K562 (cell line): Measurements from ENCODE around the gene MALSU1. TPM values are rescaled to one million over a fixed set of nuclear protein-coding genes. Genes with fewer than 3 reads are reported as not detected.
A peak's percentile ranks its signal among the peaks of the same experiment; 100 is the strongest.

ENCODE experiments used
- CCNT2 ChIP-seq: IDR thresholded peaks from 2 replicates; pipeline ENCODE4 v1.6.1; 2011; ENCODE audit warnings: borderline replicate concordance, low read depth, mild to moderate bottlenecking, moderate library complexity, mixed read lengths, low read length; ENCODE audit not compliant: insufficient read length; ENCODE audit errors: extremely low read depth
- CREB1 ChIP-seq, 2 experiments: sonication (generic) in 1 of 2; formaldehyde crosslinking in 1 of 2; IDR thresholded peaks; 2 replicates each; pipeline versions ENCODE4 v1.6.1 to v1.8.0; 2012 to 2022; ENCODE audit warnings: inconsistent platforms in 1 of 2, mild to moderate bottlenecking in 1 of 2, missing genetic modification reagents in 1 of 2, moderate library complexity in 1 of 2
- EWSR1 ChIP-seq: fragments of 450-650 bp; IDR thresholded peaks from 2 replicates; pipeline ENCODE4 v1.6.1; 2018; ENCODE audit warnings: borderline replicate concordance, mild to moderate bottlenecking, low read depth, moderate library complexity; ENCODE audit not compliant: partially characterized antibody
- EZH2 ChIP-seq: IDR thresholded peaks from 2 replicates; pipeline ENCODE4 v1.6.1; 2012; ENCODE audit warnings: low read depth, mild to moderate bottlenecking, inconsistent platforms, low read length, borderline replicate concordance
- FOXJ2 ChIP-seq: fragments of 200-800 bp; sonication (Bioruptor generic); IDR thresholded peaks from 2 replicates; pipeline ENCODE4 v1.6.1; 2016; ENCODE audit warnings: missing genetic modification characterization, missing compliant biosample characterization
- KLF1 ChIP-seq: fragments of 450-650 bp; IDR thresholded peaks from 2 replicates; pipeline ENCODE4 v1.6.1; 2016; ENCODE audit warnings: missing genetic modification characterization, missing compliant biosample characterization
- PRPF4 ChIP-seq: fragments of 200-400 bp; formaldehyde crosslinking; IDR thresholded peaks from one replicate; pipeline ENCODE4 v1.6.1; 2017; ENCODE audit warnings: low read length, low read depth, mild to moderate bottlenecking; ENCODE audit not compliant: insufficient read depth, poor library complexity, severe bottlenecking
- PURB ChIP-seq: sonication (generic); formaldehyde crosslinking; IDR thresholded peaks from 2 replicates; pipeline ENCODE4 v1.9.0; 2021; ENCODE audit warnings: low read depth, mild to moderate bottlenecking, missing genetic modification reagents
- THAP7 ChIP-seq: fragments of 250-450 bp; sonication (Bioruptor Pico); IDR thresholded peaks from 2 replicates; pipeline ENCODE4 v1.5.0; 2021
- YY1 ChIP-seq, 3 experiments: IDR thresholded peaks; 2 replicates each; pipeline ENCODE4 v1.6.1; 2011; ENCODE audit warnings: low read length in 2 of 3, mild to moderate bottlenecking in 2 of 3, moderate library complexity in 2 of 3, borderline replicate concordance in 1 of 3, control low read depth in 1 of 3, low read depth in 1 of 3; ENCODE audit not compliant: insufficient read depth in 3 of 3, insufficient replicate concordance in 2 of 3, control insufficient read depth in 1 of 3, insufficient read length in 1 of 3; ENCODE audit errors: extremely low read depth in 1 of 3
- ZNF780A ChIP-seq: fragments of 250-450 bp; sonication (Bioruptor Pico); IDR thresholded peaks from 2 replicates; pipeline ENCODE4 v1.5.0; 2021; ENCODE audit warnings: mild to moderate bottlenecking
- polyA plus RNA-seq, 8 experiments: library from polyadenylated mRNA; depleted of rRNA in 4 of 8; stranded (reverse) in 5 of 8; unstranded in 3 of 8; fragments of >200 nt; fragmentation: Nextera tagmentation in 2 of 8; fragmentation: Illumina TruSeq in 1 of 8; extraction: Ambion mirVana in 2 of 8; extraction: Trizol in 1 of 8; gene quantifications; 2 replicates each; pipeline versions ENCODE4 v1.2.1 to v1.2.3, GENCODE V29; 2011 to 2014; ENCODE audit warnings: inconsistent platforms in 1 of 8, missing spikeins in 1 of 8
- total RNA-seq, 7 experiments: library from RNA; depleted of rRNA in 6 of 7; stranded (reverse); fragments of >200 nt in 6 of 7; fragmentation: Illumina TruSeq in 2 of 7; extraction: Trizol in 2 of 7; gene quantifications; 2 replicates each; pipeline versions ENCODE4 v1.2.1 to v1.2.3, GENCODE V29; 2011 to 2021; ENCODE audit warnings: low replicate concordance in 1 of 7
- TF ChIP-seq, protein P1 (sequence below): fragments of 450-650 bp; IDR thresholded peaks from 2 replicates; pipeline ENCODE4 v1.6.1; 2018; ENCODE audit warnings: mild to moderate bottlenecking, low read depth; ENCODE audit not compliant: partially characterized antibody
- TF ChIP-seq, protein P2 (sequence below): fragments of 450-650 bp; IDR thresholded peaks from 2 replicates; pipeline ENCODE4 v1.7.0; 2016; ENCODE audit warnings: borderline replicate concordance
- TF ChIP-seq, protein P3 (sequence below): sonication (generic); formaldehyde crosslinking; IDR thresholded peaks from 2 replicates; pipeline ENCODE4 v1.8.0; 2023; ENCODE audit warnings: missing genetic modification reagents, mild to moderate bottlenecking, borderline replicate concordance

Gene MALSU1
- total and polyA plus RNA-seq, 9 of the 15 experiments (the other 6 are each of a cell fraction or from before 2014, with no cell fraction given), result 12.3 to 308 (median 81.2) TPM

DNA sequence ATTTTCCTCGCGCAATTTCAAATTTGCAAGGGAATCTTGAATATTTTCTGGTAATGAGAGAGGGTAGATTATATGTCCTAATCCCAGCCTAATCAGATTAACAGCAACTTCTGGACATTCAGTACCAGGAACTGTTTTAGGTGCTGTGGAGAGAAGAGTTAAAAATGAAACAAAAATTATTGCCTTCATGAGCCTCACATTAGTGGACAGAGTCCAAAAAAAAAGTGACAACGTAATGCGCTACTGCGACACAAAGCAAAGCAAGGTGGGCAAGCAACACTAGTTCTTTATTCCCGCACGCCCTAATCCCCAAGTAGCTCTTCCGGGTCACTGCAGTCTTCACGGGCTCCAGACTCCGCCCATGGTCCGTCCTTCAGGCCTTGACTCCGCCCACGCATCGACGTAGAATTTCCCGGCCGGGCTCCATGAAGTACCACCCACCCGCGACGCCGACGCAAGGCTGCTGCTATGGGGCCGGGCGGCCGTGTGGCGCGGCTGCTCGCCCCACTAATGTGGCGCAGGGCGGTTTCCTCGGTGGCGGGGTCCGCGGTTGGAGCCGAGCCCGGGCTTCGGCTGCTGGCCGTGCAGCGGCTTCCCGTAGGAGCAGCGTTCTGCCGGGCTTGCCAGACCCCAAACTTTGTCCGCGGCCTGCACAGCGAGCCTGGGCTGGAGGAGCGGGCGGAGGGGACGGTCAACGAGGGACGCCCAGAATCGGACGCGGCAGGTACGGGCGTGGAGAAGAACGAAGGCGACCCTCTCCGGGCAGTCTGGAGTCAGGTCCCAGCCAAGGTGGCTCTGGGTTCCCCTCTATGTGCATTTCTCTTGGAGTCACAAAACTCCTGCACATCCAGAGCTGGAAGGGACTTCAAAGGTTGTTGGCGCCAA is at the start of gene MALSU1 (continued):
- TF ChIP-seq YY1 (IDR thresholded peaks at IDR 0.05; ENCODE audit: borderline replicate concordance in 1 of 3, control insufficient read depth in 1 of 3, extremely low read depth in 1 of 3, insufficient read depth in 3 of 3, insufficient read length in 1 of 3, insufficient replicate concordance in 2 of 3, low read depth in 1 of 3, low read length in 2 of 3) (peak in 2 of 3 experiments; percentile 83 to 85), KLF1 (tag) (0 out of 2 replicates have a peak, but pooled peaks have one; percentile 31), EZH2 (no peak), CCNT2 (peak; percentile 82), PURB (CRISPR knock-in tag) (no peak), PRPF4 (no peak), ZNF780A (CRISPR knock-in tag) (0 out of 2 replicates have a peak, but pooled peaks have one; percentile 37), THAP7 (no peak; the same call in 1 of the 2 replicates), CREB1 (IDR thresholded peaks at IDR 0.05) (peak; percentile 95), CREB1 (CRISPR knock-in tag; IDR thresholded peaks at IDR 0.05) (peak; percentile 93), FOXJ2 (tag) (peak; percentile 8; the same call in 1 of the 2 replicates), EWSR1 (no peak)
- TF ChIP-seq, protein P1, sequence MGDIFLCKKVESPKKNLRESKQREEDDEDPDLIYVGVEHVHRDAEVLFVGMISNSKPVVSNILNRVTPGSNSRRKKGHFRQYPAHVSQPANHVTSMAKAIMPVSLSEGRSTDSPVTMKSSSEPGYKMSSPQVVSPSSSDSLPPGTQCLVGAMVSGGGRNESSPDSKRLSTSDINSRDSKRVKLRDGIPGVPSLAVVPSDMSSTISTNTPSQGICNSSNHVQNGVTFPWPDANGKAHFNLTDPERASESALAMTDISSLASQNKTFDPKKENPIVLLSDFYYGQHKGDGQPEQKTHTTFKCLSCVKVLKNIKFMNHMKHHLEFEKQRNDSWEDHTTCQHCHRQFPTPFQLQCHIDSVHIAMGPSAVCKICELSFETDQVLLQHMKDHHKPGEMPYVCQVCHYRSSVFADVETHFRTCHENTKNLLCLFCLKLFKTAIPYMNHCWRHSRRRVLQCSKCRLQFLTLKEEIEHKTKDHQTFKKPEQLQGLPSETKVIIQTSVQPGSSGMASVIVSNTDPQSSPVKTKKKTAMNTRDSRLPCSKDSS, result no peak
- TF ChIP-seq, protein P2, sequence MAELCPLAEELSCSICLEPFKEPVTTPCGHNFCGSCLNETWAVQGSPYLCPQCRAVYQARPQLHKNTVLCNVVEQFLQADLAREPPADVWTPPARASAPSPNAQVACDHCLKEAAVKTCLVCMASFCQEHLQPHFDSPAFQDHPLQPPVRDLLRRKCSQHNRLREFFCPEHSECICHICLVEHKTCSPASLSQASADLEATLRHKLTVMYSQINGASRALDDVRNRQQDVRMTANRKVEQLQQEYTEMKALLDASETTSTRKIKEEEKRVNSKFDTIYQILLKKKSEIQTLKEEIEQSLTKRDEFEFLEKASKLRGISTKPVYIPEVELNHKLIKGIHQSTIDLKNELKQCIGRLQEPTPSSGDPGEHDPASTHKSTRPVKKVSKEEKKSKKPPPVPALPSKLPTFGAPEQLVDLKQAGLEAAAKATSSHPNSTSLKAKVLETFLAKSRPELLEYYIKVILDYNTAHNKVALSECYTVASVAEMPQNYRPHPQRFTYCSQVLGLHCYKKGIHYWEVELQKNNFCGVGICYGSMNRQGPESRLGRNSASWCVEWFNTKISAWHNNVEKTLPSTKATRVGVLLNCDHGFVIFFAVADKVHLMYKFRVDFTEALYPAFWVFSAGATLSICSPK, result no peak
- TF ChIP-seq, protein P3, sequence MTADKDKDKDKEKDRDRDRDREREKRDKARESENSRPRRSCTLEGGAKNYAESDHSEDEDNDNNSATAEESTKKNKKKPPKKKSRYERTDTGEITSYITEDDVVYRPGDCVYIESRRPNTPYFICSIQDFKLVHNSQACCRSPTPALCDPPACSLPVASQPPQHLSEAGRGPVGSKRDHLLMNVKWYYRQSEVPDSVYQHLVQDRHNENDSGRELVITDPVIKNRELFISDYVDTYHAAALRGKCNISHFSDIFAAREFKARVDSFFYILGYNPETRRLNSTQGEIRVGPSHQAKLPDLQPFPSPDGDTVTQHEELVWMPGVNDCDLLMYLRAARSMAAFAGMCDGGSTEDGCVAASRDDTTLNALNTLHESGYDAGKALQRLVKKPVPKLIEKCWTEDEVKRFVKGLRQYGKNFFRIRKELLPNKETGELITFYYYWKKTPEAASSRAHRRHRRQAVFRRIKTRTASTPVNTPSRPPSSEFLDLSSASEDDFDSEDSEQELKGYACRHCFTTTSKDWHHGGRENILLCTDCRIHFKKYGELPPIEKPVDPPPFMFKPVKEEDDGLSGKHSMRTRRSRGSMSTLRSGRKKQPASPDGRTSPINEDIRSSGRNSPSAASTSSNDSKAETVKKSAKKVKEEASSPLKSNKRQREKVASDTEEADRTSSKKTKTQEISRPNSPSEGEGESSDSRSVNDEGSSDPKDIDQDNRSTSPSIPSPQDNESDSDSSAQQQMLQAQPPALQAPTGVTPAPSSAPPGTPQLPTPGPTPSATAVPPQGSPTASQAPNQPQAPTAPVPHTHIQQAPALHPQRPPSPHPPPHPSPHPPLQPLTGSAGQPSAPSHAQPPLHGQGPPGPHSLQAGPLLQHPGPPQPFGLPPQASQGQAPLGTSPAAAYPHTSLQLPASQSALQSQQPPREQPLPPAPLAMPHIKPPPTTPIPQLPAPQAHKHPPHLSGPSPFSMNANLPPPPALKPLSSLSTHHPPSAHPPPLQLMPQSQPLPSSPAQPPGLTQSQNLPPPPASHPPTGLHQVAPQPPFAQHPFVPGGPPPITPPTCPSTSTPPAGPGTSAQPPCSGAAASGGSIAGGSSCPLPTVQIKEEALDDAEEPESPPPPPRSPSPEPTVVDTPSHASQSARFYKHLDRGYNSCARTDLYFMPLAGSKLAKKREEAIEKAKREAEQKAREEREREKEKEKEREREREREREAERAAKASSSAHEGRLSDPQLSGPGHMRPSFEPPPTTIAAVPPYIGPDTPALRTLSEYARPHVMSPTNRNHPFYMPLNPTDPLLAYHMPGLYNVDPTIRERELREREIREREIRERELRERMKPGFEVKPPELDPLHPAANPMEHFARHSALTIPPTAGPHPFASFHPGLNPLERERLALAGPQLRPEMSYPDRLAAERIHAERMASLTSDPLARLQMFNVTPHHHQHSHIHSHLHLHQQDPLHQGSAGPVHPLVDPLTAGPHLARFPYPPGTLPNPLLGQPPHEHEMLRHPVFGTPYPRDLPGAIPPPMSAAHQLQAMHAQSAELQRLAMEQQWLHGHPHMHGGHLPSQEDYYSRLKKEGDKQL (CRISPR knock-in tag), result no peak
